Common myeloid progenitor, CD34-positive (primary cell): ENCODE measurements around the gene LCN12.
A peak's percentile ranks its signal among the peaks of the same experiment; 100 is the strongest.

Experiments used
- CTCF ChIA-PET: fragments of 350-600 bp; sonication (Branson Sonifier 250); formaldehyde crosslinking; loops from one replicate; lab custom pipeline; 2021; ENCODE audit warnings: antibody characterized with exemption; lab: Charles Lee
- POLR2A ChIA-PET: fragments of 350-600 bp; sonication (Branson Sonifier 250); formaldehyde crosslinking; loops from one replicate; lab custom pipeline; 2021; ENCODE audit warnings: antibody characterized with exemption; lab: Charles Lee
- DNase-seq, 3 donors: peaks; one replicate each; pipeline versions ENCODE4 v3.0.0 to v3.0.0-alpha.2; 2013
- H3K27ac ChIP-seq, 2 experiments: 1 replicate in 1 of 2; 2 replicates in 1 of 2; pipeline ENCODE4 v1.7.0; 2013; ENCODE audit warnings: inconsistent platforms in 2 of 2, low read length in 2 of 2, mild to moderate bottlenecking in 2 of 2, low read depth in 1 of 2, moderate library complexity in 1 of 2; ENCODE audit not compliant: severe bottlenecking in 2 of 2, insufficient read depth in 1 of 2, poor library complexity in 1 of 2
- H3K27me3 ChIP-seq, 5 experiments: replicated peaks in 2 of 5; 1 replicate in 3 of 5; 2 replicates in 2 of 5; pipeline versions ENCODE4 v1.6.1 to v1.7.0; 2013; ENCODE audit warnings: low read length in 4 of 5, mild to moderate bottlenecking in 2 of 5, moderate library complexity in 2 of 5, inconsistent platforms in 1 of 5; ENCODE audit not compliant: insufficient read depth in 5 of 5, control insufficient read depth in 4 of 5
- H3K36me3 ChIP-seq, 4 experiments: 1 replicate in 2 of 4; 2 replicates in 2 of 4; pipeline versions ENCODE4 v1.6.1 to v1.7.0; 2013; ENCODE audit warnings: low read length in 3 of 4, control low read depth in 1 of 4, mild to moderate bottlenecking in 1 of 4; ENCODE audit not compliant: control insufficient read depth in 4 of 4, insufficient read depth in 4 of 4
- H3K4me1 ChIP-seq, 4 experiments: 1 replicate in 3 of 4; 2 replicates in 1 of 4; pipeline versions ENCODE4 v1.6.1 to v1.7.1; 2013; ENCODE audit warnings: low read length in 3 of 4, mild to moderate bottlenecking in 3 of 4, control low read depth in 1 of 4, inconsistent platforms in 1 of 4, moderate library complexity in 1 of 4; ENCODE audit not compliant: control insufficient read depth in 4 of 4, insufficient read depth in 4 of 4; ENCODE audit errors: control extremely low read depth in 1 of 4
- H3K4me3 ChIP-seq, 7 experiments: 1 replicate in 4 of 7; 2 replicates in 3 of 7; pipeline versions ENCODE4 v1.5.1 to v1.7.0; 2013; ENCODE audit warnings: mild to moderate bottlenecking in 7 of 7, low read length in 6 of 7, moderate library complexity in 6 of 7, inconsistent platforms in 2 of 7, low read depth in 2 of 7, control low read depth in 1 of 7; ENCODE audit not compliant: insufficient read depth in 4 of 7, control insufficient read depth in 1 of 7; ENCODE audit errors: extremely low read depth in 1 of 7
- H3K9me3 ChIP-seq, 5 experiments: 1 replicate in 4 of 5; 2 replicates in 1 of 5; pipeline versions ENCODE4 v1.6.1 to v1.7.1; 2013; ENCODE audit warnings: low read length in 4 of 5, mild to moderate bottlenecking in 2 of 5, inconsistent platforms in 1 of 5, low read depth in 1 of 5, moderate library complexity in 1 of 5; ENCODE audit not compliant: control insufficient read depth in 4 of 5, insufficient read depth in 2 of 5; ENCODE audit errors: control extremely low read depth in 1 of 5
- WGBS: methylation state at CpG from one replicate; pipeline ENCODE4 v1.1.5; 2013; ENCODE audit not compliant: insufficient coverage; 5-methylcytosine and 5-hydroxymethylcytosine counted together

Gene LCN12

DNA sequence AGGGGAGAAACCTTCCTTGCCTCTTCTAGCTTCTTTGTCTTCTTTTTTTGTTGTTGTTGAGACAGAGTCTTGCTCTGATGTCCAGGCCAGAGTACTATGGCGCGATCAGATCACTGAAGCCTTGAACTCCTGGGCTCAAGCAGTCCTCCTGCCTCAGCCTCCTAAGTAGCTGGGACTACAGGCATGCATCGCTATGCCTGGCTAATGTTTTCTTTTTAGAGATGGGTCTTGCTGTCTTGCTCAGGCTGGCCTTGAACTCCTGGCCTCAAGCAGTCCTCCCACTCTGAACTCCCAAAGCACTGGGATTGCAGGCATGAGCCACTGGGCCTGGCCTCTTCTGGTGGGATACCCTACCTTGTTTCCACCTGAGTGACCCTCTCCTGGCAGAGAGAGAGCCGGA lies 36.8 kb downstream of the LCN12 start:
- DNase-seq: no peak
- Histone ChIP-seq H3K36me3 (peaks cover 0 to 8% (median 3%) of the 10 kb centered on the region in 4 experiments), H3K4me3 (no peak overlapping the region), H3K4me1 (peaks cover 0 to 33% (median 22%) of the 10 kb centered on the region in 4 experiments), H3K27me3 (peaks cover 0 to 48% (median 16%) of the 10 kb centered on the region in 5 experiments), H3K27ac (no peak overlapping the region), H3K9me3 (no peaks in the 10 kb centered on the region)
- ChIA-PET CTCF (interaction anchor here (1.2 to 3.6 kb wide), 4 partner anchors 9 to 58 kb away, joined by 3 to 17 read pairs (median 4); partner anchors contain the start of gene PTGDS), POLR2A (no interaction called here)
- WGBS: 100% methylated on average over 4 of the region's 4 CpGs

DNA sequence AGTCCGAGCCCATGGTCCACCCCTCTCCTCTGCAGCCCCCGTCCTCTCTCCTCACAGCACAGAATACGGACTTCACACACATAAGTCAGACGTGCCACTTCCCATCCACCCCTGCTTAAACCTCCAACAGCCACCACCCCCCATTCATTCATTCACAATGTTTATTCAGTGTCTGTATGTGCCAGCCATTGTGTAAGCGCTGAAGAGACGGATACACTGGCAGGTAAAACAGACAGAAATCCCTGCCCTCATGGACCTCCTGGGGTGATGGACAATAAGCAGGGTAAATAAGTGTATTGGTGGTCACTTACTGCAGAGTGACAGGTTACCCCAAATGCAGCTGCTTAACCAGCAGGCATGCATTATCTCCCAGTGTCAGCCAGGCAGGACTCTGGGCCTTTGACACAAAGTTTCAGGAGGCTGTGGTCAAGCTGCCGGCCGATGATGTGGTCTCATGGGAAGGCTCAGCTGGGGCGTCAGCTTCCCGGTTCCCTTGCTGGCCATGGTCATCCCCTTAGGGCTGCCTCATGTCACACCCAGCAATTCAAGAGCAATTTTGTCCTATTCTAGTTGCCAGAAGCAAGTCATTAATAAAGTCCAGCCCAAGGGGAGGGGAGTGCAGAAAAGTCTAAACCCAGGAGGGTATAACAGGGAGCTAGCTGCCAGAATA lies 38.3 kb downstream of the LCN12 start:
- CTCF ChIA-PET: interaction anchor here (0.6 to 1.7 kb wide), 4 partner anchors 15 to 101 kb away, joined by 3 to 4 read pairs (median 3); no protein-coding TSS in a partner anchor
- H3K27me3 ChIP-seq: peaks cover 0 to 48% (median 12%) of the 10 kb centered on the region in 5 experiments
- no peaks in the 10 kb centered on the region for H3K9me3 ChIP-seq
- peaks cover 0 to 15% (median 4%) of the 10 kb centered on the region in 4 experiments for H3K36me3 ChIP-seq
- no peak for DNase-seq
- H3K4me1 ChIP-seq: peaks cover 0 to 30% (median 21%) of the 10 kb centered on the region in 4 experiments
- POLR2A ChIA-PET: no interaction called here
- 90% methylated on average over 5 of the region's 10 CpGs for WGBS
- no peak overlapping the region for H3K27ac ChIP-seq
- no peak overlapping the region for H3K4me3 ChIP-seq

DNA sequence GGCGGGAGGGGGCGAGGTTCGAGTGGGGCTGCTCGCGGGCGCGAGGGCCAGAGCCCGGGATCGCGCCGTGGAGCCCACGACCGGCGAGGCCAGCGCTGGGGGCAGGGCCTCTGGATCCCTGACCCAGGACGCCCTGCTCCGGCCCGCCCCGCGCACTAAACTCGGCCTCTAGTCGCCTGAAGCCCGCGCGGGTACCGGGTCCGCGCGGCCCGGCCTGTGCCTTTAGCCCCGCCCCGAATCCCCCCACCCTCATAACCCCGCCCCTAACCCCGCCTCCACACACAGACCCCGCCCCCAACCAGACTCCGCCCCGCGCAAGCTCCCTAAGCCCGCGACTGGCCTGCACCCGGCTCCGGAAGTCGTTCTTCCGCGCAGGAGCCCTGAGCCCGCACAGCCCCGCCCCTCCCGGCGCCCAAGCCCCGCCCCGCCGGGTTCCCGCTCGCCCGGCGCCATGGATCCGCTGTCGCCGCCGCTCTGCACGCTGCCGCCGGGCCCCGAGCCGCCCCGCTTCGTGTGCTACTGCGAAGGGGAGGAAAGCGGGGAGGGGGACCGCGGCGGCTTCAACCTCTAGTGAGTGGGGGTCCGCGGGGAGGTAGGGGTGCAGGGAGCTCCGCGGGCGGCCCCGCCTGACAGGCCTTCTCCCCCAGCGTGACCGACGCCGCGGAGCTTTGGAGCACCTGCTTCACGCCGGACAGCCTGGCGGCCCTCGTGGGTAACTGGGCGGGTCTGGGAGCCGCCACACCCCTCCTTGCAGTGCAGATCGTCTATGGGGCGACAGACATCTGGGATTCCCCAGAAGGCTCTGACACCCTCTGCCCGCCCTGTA lies 40.1 kb downstream of the LCN12 start, which contains the start of gene PAXX:
Gene PAXX (plus strand): TSS at position 430 of the 826 bp plus-strand sequence. CDS start 22 bp downstream, at position 452.
- POLR2A ChIA-PET: interaction anchor here (0.8 to 1.7 kb wide), 2 partner anchors 13 to 16 kb away, joined by 3 to 5 read pairs; partner anchors contain the start of gene PTGDS
- no peaks in the 10 kb centered on the region for H3K9me3 ChIP-seq
- peak within 1 kb of the TSS in 1 of 2 experiments; percentile 64 for H3K27ac ChIP-seq
- CTCF ChIA-PET: interaction anchor here (1.0 to 3.2 kb wide), 6 partner anchors 10 to 43 kb away, joined by 3 to 13 read pairs (median 6); partner anchors contain the start of gene ABCA2
- peak; percentile 87 to 92 (median 92) for DNase-seq
- WGBS: under 1% methylated on average over 50 of the region's 92 CpGs
- peaks cover 0 to 41% (median 36%) of the 10 kb centered on the region in 4 experiments for H3K4me1 ChIP-seq
- peaks cover 0 to 15% (median 4%) of the 10 kb centered on the region in 4 experiments for H3K36me3 ChIP-seq
- peaks cover 0 to 41% (median 9%) of the 10 kb centered on the region in 5 experiments for H3K27me3 ChIP-seq
- peak within 1 kb of the TSS; percentile 42 to 79 (median 71) for H3K4me3 ChIP-seq

DNA sequence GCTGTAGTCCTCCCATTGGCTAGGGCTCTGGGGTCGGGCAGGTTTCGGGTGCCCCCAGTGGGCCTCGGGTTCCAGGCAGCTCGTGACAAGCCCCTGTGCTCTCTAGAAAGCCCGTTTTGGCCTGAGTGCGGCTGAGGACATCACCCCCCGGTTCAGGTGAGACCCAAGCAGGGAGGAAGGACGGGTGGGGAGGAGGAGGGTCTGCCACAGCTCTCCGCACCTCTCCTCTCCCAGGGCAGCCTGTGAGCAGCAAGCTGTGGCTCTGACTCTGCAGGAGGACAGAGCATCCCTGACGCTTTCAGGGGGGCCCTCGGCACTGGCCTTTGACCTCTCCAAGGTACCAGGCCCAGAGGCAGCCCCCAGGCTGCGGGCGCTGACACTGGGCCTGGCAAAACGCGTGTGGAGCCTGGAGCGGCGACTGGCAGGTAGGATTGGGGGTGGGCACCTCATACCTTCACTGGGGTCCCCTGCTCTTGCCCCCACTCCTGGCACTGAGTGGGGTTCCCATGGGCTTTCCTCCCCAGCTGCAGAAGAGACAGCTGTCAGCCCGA lies 40.8 kb downstream of the LCN12 start:
- WGBS: 57% methylated on average over 15 of the region's 18 CpGs
- Histone ChIP-seq H3K27me3 (peaks cover 0 to 43% (median 7%) of the 10 kb centered on the region in 5 experiments), H3K36me3 (peaks cover 0 to 15% (median 4%) of the 10 kb centered on the region in 4 experiments), H3K9me3 (no peaks in the 10 kb centered on the region), H3K4me1 (peaks cover 0 to 48% (median 43%) of the 10 kb centered on the region in 4 experiments), H3K27ac (peak overlapping the region in 1 of 2 experiments; percentile 64), H3K4me3 (peak overlapping the region; percentile 42 to 79 (median 71))
- POLR2A ChIA-PET: interaction anchor here (0.6 to 1.7 kb wide), 3 partner anchors 14 to 171 kb away, joined by 3 to 5 read pairs (median 3); partner anchors contain the start of gene PTGDS
- CTCF ChIA-PET: interaction anchor here (1.0 to 3.2 kb wide), 8 partner anchors 9 to 42 kb away, joined by 3 to 13 read pairs (median 4); partner anchors contain the start of genes ABCA2 and LCNL1
- DNase-seq: no peak

DNA sequence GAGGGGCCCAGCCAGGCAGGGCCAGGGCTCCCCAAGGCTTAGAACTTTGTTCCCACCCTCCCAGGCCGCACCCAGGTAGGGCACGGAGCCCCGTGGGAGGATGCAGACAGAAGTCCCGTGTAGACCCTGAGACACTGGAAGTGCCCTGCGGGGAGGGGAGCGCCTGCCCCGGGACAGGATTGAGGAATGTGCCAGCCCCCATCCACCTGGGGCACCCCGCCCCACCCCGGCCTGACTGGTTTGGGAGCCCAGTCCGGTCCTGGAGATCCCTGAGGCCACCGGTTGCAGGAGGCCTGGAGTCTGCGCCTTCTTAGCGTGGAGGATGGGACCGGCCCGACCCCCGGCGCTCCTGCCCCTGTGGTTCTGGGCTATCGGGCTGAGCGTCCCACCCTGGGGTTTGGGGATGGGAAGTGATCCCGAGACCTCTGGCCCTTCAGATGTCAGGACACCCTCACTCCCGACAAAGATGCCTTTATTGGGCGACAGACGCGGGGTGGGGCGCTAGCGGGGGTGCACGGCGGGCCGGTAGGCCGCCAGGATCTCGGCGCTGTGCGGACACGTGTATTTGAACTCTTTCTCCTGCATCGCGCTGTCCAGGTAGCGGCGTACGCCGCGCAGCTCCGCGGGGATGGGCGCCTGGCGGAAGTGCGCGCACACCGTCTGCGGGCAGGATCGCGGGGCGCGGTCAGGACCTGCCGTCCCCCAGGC lies 42.3 kb downstream of the LCN12 start:
- WGBS: 82% methylated on average over 54 of the region's 54 CpGs
- H3K27me3 ChIP-seq: peaks cover 0 to 42% (median 3%) of the 10 kb centered on the region in 5 experiments
- H3K27ac ChIP-seq: no peak overlapping the region
- CTCF ChIA-PET: interaction anchor here (1.0 to 4.5 kb wide), 7 partner anchors 8 to 243 kb away, joined by 4 to 18 read pairs (median 4); no protein-coding TSS in a partner anchor
- H3K4me1 ChIP-seq: peaks cover 0 to 51% (median 48%) of the 10 kb centered on the region in 4 experiments
- H3K9me3 ChIP-seq: no peaks in the 10 kb centered on the region
- peaks cover 0 to 15% (median 4%) of the 10 kb centered on the region in 4 experiments for H3K36me3 ChIP-seq
- no peak for DNase-seq
- POLR2A ChIA-PET: no interaction called here
- H3K4me3 ChIP-seq: no peak overlapping the region

DNA sequence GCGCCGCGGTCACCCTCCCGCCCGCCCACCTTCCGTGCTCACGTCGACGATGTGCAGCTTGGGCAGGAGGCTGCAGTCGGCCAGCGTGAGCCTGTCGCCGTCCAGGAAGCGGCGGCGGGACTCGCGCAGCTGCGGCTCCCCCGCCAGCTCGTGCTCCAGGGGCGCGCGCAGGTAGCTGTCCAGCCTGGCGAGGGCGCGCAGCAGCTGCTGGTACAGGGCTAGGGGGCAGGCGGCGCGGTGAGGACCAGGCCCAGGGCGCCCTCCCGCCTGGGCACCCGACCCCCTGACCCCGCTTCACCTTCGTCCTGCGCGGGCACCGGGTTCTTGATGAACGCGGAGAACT lies 42.8 kb downstream of the LCN12 start:
- POLR2A ChIA-PET: no interaction called here
- no peaks in the 10 kb centered on the region for H3K9me3 ChIP-seq
- no peak overlapping the region for H3K4me3 ChIP-seq
- peak in 1 of 3 donors; percentile 48 for DNase-seq
- peaks cover 0 to 15% (median 4%) of the 10 kb centered on the region in 4 experiments for H3K36me3 ChIP-seq
- peaks cover 0 to 39% (median 3%) of the 10 kb centered on the region in 5 experiments for H3K27me3 ChIP-seq
- no peak overlapping the region for H3K27ac ChIP-seq
- peaks cover 0 to 54% (median 50%) of the 10 kb centered on the region in 4 experiments for H3K4me1 ChIP-seq
- CTCF ChIA-PET: interaction anchor here (1.0 to 4.5 kb wide), 5 partner anchors 31 to 48 kb away, joined by 3 to 18 read pairs (median 10); no protein-coding TSS in a partner anchor
- WGBS: 36% methylated on average over 36 of the region's 40 CpGs
